RWPE2 (cell line): ENCODE results near the gene MAN2B2.
A peak's percentile ranks its signal among the peaks of the same experiment; 100 is the strongest.

Experiments used
- ATAC-seq: fragments of 200-7000 bp; cut with Tn5 transposase; 3 replicates; pipeline ENCODE4 v1.9.1; 2021; ENCODE audit warnings: low read depth
- DNase-seq: peaks from one replicate; pipeline ENCODE4 v3.0.0-alpha.2; 2020; ENCODE audit warnings: low spot score
- H3K27ac ChIP-seq: fragments of 450-650 bp; 2 replicates; pipeline ENCODE4 v1.5.1; 2017; ENCODE audit warnings: mild to moderate bottlenecking; ENCODE audit not compliant: poor library complexity, severe bottlenecking
- H3K27me3 ChIP-seq: fragments of 250-450 bp; sonication (Bioruptor Pico); 2 replicates; pipeline ENCODE4 v1.5.1; 2021; ENCODE audit warnings: mild to moderate bottlenecking, moderate library complexity; ENCODE audit not compliant: insufficient read depth, poor library complexity, severe bottlenecking
- H3K36me3 ChIP-seq: fragments of 250-450 bp; sonication (Bioruptor Pico); 2 replicates; pipeline ENCODE4 v1.5.1; 2020; ENCODE audit warnings: low read depth, mild to moderate bottlenecking, moderate library complexity
- H3K4me1 ChIP-seq: fragments of 250-450 bp; sonication (Bioruptor Pico); 2 replicates; pipeline ENCODE4 v1.5.1; 2021; ENCODE audit warnings: mild to moderate bottlenecking, moderate library complexity; ENCODE audit not compliant: insufficient read depth, poor library complexity, severe bottlenecking
- H3K4me3 ChIP-seq: fragments of 250-450 bp; sonication (Bioruptor Pico); 2 replicates; pipeline ENCODE4 v1.5.1; 2021; ENCODE audit warnings: mild to moderate bottlenecking, moderate library complexity; ENCODE audit not compliant: severe bottlenecking
- H3K9me3 ChIP-seq: fragments of 250-450 bp; sonication (Bioruptor Pico); 2 replicates; pipeline ENCODE4 v1.5.1; 2021; ENCODE audit warnings: mild to moderate bottlenecking, moderate library complexity; ENCODE audit not compliant: severe bottlenecking
- CTCF ChIP-seq: fragments of 450-650 bp; IDR thresholded peaks from one replicate; pipeline ENCODE4 v1.5.1; 2017; ENCODE audit warnings: mild to moderate bottlenecking, moderate library complexity; ENCODE audit not compliant: poor library complexity, severe bottlenecking

Gene MAN2B2

GRCh38 chr4:6660430-6660829, 85.4 kb downstream of the MAN2B2 start:
- no peaks in the 10 kb centered on the region for H3K9me3 ChIP-seq
- peaks cover 11% of the 10 kb centered on the region for H3K27me3 ChIP-seq
- no peak overlapping the region for H3K4me3 ChIP-seq
- H3K4me1 ChIP-seq: no peaks in the 10 kb centered on the region
- no peak for DNase-seq
- no peak for TF ChIP-seq CTCF
- H3K27ac ChIP-seq: no peak overlapping the region
- H3K36me3 ChIP-seq: no peaks in the 10 kb centered on the region
- ATAC-seq: no peak

DNA sequence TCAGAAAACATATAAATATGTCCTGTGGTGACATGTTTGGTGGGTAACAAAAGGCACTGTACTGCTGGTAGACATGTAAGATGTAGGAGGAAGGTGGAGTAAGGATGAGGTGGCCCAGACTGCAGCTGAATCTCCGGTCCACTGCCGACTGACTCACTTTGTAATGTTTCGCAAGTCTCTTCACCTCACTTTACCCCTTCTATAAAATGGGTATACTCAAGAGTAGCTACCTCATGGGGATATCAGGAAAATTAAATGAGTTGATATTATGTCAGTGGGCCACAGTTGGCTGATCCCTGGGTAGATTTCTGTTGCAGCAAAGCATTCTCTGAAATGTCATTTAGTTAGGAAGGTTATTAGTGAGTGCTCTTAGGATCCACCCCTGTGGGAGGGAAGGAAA, 87.6 kb downstream of the MAN2B2 start:
- no peak for ATAC-seq
- no peaks in the 10 kb centered on the region for H3K36me3 ChIP-seq
- no peak for TF ChIP-seq CTCF
- H3K27me3 ChIP-seq: peaks cover 11% of the 10 kb centered on the region
- H3K9me3 ChIP-seq: no peaks in the 10 kb centered on the region
- no peak overlapping the region for H3K4me3 ChIP-seq
- no peak overlapping the region for H3K27ac ChIP-seq
- no peaks in the 10 kb centered on the region for H3K4me1 ChIP-seq
- DNase-seq: no peak

GRCh38 chr4:6663596-6664393, 88.8 kb downstream of the MAN2B2 start:
- Histone ChIP-seq H3K4me1 (peaks cover 7% of the 10 kb centered on the region), H3K4me3 (peak overlapping the region; percentile 2), H3K27me3 (peaks cover 11% of the 10 kb centered on the region), H3K36me3 (no peaks in the 10 kb centered on the region), H3K27ac (no peak overlapping the region), H3K9me3 (no peaks in the 10 kb centered on the region)
- ATAC-seq (no peak), DNase-seq (no peak)
- TF ChIP-seq CTCF: no peak

- no peaks in the 10 kb centered on the region for H3K9me3 ChIP-seq
- H3K36me3 ChIP-seq: no peaks in the 10 kb centered on the region
- H3K27me3 ChIP-seq: peaks cover 11% of the 10 kb centered on the region
- no peak for ATAC-seq
- no peak for TF ChIP-seq CTCF
- H3K4me1 ChIP-seq: peaks cover 11% of the 10 kb centered on the region
- no peak overlapping the region for H3K4me3 ChIP-seq
- H3K27ac ChIP-seq: no peak overlapping the region
- no peak for DNase-seq
Measured at GRCh38 chr4:6665320-6665654, 90.3 kb downstream of the MAN2B2 start.

GRCh38 chr4:6668391-6668790, 93.4 kb downstream of the MAN2B2 start:
- H3K4me3 ChIP-seq: no peak overlapping the region
- no peaks in the 10 kb centered on the region for H3K9me3 ChIP-seq
- TF ChIP-seq CTCF: no peak
- no peak for DNase-seq
- peak overlapping the region; percentile 57 for H3K27ac ChIP-seq
- H3K36me3 ChIP-seq: no peaks in the 10 kb centered on the region
- H3K4me1 ChIP-seq: peaks cover 11% of the 10 kb centered on the region
- peak; percentile 81 for ATAC-seq
- H3K27me3 ChIP-seq: peaks cover 10% of the 10 kb centered on the region
